Measurements from ENCODE around the gene STMN3. TPM values are rescaled to one million over a fixed set of nuclear protein-coding genes. Genes with fewer than 3 reads are reported as not detected.

The STMN3 gene
- total RNA-seq (64.6 TPM), polyA plus RNA-seq (10 to 100 TPM; 11.7 to 13.5 (median 12.5) TPM)

DNA sequence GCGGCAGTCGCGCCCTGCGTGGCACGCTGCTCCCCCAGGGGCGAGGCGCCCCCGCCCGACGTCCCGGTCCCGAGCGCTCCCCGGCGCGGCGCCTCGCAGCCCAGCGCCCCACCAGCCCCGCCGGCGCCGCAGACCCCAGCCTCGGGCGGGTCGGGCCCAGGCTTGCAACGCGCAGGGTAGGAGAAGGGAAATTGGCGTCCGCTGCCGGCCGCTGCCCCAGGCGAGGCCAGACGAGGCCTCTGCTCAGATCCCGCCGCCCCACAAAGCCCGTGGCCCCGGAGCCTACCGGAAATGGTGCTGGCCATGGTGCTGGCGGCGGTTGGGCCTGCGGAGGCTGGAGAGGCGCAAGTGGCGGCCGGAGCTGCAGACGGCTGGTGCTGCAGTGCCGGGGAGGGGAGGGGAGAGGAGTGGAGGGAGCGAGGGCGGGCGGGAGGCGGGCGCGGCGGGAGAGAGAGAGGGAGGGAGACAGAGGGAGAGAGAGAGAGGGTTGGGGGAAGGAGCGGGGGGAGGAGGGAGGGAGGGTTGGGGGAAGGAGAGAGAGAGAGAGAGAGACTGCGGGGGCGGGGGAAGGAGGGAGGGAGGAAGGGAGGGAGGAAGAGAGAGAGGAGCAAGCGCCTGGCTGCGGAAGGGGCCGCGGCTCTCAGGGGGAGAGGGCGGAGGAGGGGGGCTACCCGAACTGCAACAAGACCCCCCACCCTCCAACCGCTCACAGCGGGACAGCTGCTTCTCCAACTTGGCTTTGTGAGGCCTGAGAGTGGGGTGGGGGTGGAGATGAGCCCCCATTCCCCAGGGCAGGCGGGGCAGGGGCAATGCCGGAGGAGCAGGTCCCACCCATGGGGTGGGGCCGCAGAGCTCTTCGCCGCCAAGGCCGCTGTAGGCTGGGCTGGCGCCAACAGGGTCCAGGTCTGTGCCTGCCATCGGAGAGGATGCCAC lies at the start of gene STMN3:
Gene STMN3 (minus strand): TSS at position 384 of the 933 bp plus-strand sequence. CDS start 79 bp downstream, at position 305.
- no peak within 1 kb of the TSS for H3K4me3 ChIP-seq (ENCODE audit: low read depth, low read length)
- no peaks in the 10 kb centered on the region for H3K9me3 ChIP-seq (ENCODE audit: control insufficient read depth in 2 of 2, low read length in 2 of 2)
- peak; percentile 36 to 38 for ATAC-seq (ENCODE audit: low read depth in 2 of 2)
- peak within 1 kb of the TSS; percentile 51 for H3K27ac ChIP-seq (ENCODE audit: insufficient read depth, low read length, poor library complexity, severe bottlenecking)
- Mint-ChIP-seq H3K27me3 (no peaks in the 10 kb centered on the region), H3K4me3 (peak within 1 kb of the TSS; percentile 86 to 93 (median 90)), H3K9me3 (peaks cover 0 to 2% (median 0%) of the 10 kb centered on the region in 7 donors), H3K27ac (peak within 1 kb of the TSS in 1 of 3 donors; percentile 56), H3K4me1 (peaks cover 4 to 29% (median 16%) of the 10 kb centered on the region in 4 donors), H3K36me3 (no peaks in the 10 kb centered on the region)
- peaks cover 30% of the 10 kb centered on the region for H3K4me1 ChIP-seq (ENCODE audit: control insufficient read depth, insufficient read depth, low read length, poor library complexity, severe bottlenecking)
- no peaks in the 10 kb centered on the region for H3K27me3 ChIP-seq (ENCODE audit: control insufficient read depth, insufficient read depth, low read length)
- peak; percentile 60 to 66 (median 61) for DNase-seq
- H3K36me3 ChIP-seq (ENCODE audit: control insufficient read depth, insufficient read depth, low read length): no peaks in the 10 kb centered on the region

DNA sequence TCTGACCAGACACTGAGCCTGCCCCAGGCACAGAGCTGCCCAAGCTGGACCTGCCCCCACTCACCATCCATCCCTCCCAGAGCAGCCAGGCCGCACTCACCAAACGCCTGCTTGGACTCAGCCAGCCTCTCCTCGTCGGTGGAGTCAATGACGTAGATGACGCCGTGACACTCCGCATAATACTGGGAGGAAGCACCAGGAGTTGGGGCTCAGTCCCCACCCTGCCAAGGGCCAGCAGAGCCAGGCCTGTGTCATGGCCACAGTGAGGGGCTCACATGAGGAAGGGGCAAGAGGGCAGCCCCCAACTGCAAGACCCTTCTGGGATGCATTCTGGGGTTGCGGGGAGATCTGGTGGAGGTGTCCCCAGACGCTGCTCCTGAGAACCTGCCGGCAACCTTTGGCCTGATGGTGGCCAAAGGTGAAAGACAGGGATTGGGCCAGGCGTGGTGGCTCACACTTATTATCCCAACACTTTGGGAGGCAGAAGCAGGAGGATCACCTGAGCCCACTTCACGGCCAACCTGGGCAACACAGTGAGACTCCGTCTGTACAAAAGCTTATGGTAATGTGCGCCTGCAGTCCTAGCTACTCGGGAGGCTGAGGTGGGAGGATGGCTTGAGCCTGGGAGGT lies 48.9 kb upstream of the STMN3 start:
- Histone ChIP-seq H3K4me1 (ENCODE audit: control insufficient read depth, insufficient read depth, low read length, poor library complexity, severe bottlenecking) (peaks cover 18% of the 10 kb centered on the region), H3K4me3 (ENCODE audit: low read depth, low read length) (no peak overlapping the region), H3K9me3 (ENCODE audit: control insufficient read depth in 2 of 2, low read length in 2 of 2) (no peaks in the 10 kb centered on the region), H3K36me3 (ENCODE audit: control insufficient read depth, insufficient read depth, low read length) (peaks cover 24% of the 10 kb centered on the region), H3K27ac (ENCODE audit: insufficient read depth, low read length, poor library complexity, severe bottlenecking) (no peak overlapping the region), H3K27me3 (ENCODE audit: control insufficient read depth, insufficient read depth, low read length) (no peaks in the 10 kb centered on the region)
- ATAC-seq (ENCODE audit: low read depth in 2 of 2): no peak
- H3K9me3 Mint-ChIP-seq: no peaks in the 10 kb centered on the region
- no peaks in the 10 kb centered on the region for H3K27me3 Mint-ChIP-seq
- peaks cover 4% of the 10 kb centered on the region for H3K36me3 Mint-ChIP-seq
- no peak overlapping the region for H3K4me3 Mint-ChIP-seq
- H3K27ac Mint-ChIP-seq: peak overlapping the region in 1 of 3 donors; percentile 48
- H3K4me1 Mint-ChIP-seq: peaks cover 5 to 24% (median 9%) of the 10 kb centered on the region in 4 donors
- DNase-seq: no peak

- no peak overlapping the region for H3K4me3 ChIP-seq (ENCODE audit: low read depth, low read length)
- Mint-ChIP-seq H3K27ac (no peak overlapping the region), H3K36me3 (peaks cover 4% of the 10 kb centered on the region), H3K4me3 (no peak overlapping the region), H3K27me3 (no peaks in the 10 kb centered on the region), H3K9me3 (no peaks in the 10 kb centered on the region), H3K4me1 (peaks cover 0 to 20% (median 5%) of the 10 kb centered on the region in 4 donors)
- H3K27me3 ChIP-seq (ENCODE audit: control insufficient read depth, insufficient read depth, low read length): no peaks in the 10 kb centered on the region
- H3K27ac ChIP-seq (ENCODE audit: insufficient read depth, low read length, poor library complexity, severe bottlenecking): no peak overlapping the region
- DNase-seq (no peak), ATAC-seq (ENCODE audit: low read depth in 2 of 2) (no peak)
- peaks cover 18% of the 10 kb centered on the region for H3K4me1 ChIP-seq (ENCODE audit: control insufficient read depth, insufficient read depth, low read length, poor library complexity, severe bottlenecking)
- peaks cover 24% of the 10 kb centered on the region for H3K36me3 ChIP-seq (ENCODE audit: control insufficient read depth, insufficient read depth, low read length)
- no peaks in the 10 kb centered on the region for H3K9me3 ChIP-seq (ENCODE audit: control insufficient read depth in 2 of 2, low read length in 2 of 2)
Observed at GRCh38 chr20:63701329-63702035, 48.3 kb upstream of the STMN3 start.

GRCh38 chr20:63701051-63701328 lies 47.8 kb upstream of the STMN3 start:
- no peak for DNase-seq
- H3K36me3 ChIP-seq (ENCODE audit: control insufficient read depth, insufficient read depth, low read length): peaks cover 20% of the 10 kb centered on the region
- no peak overlapping the region for H3K4me3 Mint-ChIP-seq

DNA sequence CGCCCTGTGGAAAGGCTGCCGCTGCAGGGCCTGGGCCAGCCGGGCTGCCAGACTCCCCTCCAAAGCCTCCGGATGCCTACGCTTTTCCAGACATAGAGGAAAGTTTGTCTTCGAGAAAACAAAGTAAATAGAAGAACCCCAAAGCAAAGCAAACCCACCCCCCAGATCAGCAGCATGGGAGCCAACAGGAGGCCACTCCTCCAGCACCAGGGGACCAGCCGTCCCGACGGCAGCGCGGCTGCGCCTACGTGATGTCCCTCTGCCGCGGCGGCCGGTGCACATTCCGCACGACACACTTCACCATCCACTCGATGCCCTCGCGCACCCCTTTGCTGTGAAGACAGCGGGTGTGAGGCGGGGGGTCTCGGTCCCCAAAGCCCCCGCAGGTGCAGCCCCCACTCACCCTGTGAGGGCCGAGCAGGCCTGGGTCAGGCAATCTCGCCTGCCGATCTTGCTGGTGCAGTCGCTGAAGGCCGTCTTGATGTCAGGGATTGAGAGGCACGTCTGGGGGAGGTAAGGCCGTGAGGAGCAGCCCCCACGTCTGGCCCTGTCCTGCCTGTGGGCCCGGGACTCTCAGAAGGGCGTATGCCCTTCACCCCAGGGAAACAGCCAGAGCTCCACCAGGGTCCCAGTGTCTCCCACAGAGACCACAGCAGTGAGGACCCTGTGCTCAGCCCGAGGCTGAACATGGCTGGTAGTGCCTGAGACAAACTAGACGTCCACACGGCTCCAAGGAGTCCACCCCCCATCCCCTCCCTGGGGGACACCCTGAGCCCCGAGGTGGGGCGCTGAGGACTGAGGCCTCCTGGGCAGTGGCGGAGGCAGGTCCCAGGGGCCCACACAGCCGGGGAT lies 47.2 kb upstream of the STMN3 start:
- Mint-ChIP-seq H3K4me1 (peaks cover 0 to 18% (median 4%) of the 10 kb centered on the region in 4 donors), H3K4me3 (no peak overlapping the region), H3K36me3 (peaks cover 4% of the 10 kb centered on the region), H3K27me3 (no peaks in the 10 kb centered on the region), H3K9me3 (peaks cover 0 to 2% (median 0%) of the 10 kb centered on the region in 7 donors), H3K27ac (peak overlapping the region in 1 of 3 donors; percentile 66)
- Histone ChIP-seq H3K9me3 (ENCODE audit: control insufficient read depth in 2 of 2, low read length in 2 of 2) (no peaks in the 10 kb centered on the region), H3K4me3 (ENCODE audit: low read depth, low read length) (no peak overlapping the region), H3K27ac (ENCODE audit: insufficient read depth, low read length, poor library complexity, severe bottlenecking) (no peak overlapping the region), H3K4me1 (ENCODE audit: control insufficient read depth, insufficient read depth, low read length, poor library complexity, severe bottlenecking) (peaks cover 17% of the 10 kb centered on the region), H3K27me3 (ENCODE audit: control insufficient read depth, insufficient read depth, low read length) (no peaks in the 10 kb centered on the region), H3K36me3 (ENCODE audit: control insufficient read depth, insufficient read depth, low read length) (peaks cover 14% of the 10 kb centered on the region)
- ATAC-seq (ENCODE audit: low read depth in 2 of 2) (no peak), DNase-seq (no peak)

More at GRCh38 chr20:63701051-63701328, 47.8 kb upstream of the STMN3 start:
- H3K4me3 ChIP-seq (ENCODE audit: low read depth, low read length): no peak overlapping the region
- H3K9me3 Mint-ChIP-seq: peaks cover 0 to 2% (median 0%) of the 10 kb centered on the region in 7 donors
- peaks cover 4% of the 10 kb centered on the region for H3K36me3 Mint-ChIP-seq
- H3K27ac ChIP-seq (ENCODE audit: insufficient read depth, low read length, poor library complexity, severe bottlenecking): no peak overlapping the region
- no peak overlapping the region for H3K27ac Mint-ChIP-seq
- H3K4me1 ChIP-seq (ENCODE audit: control insufficient read depth, insufficient read depth, low read length, poor library complexity, severe bottlenecking): peaks cover 18% of the 10 kb centered on the region
- H3K27me3 Mint-ChIP-seq: no peaks in the 10 kb centered on the region
- no peak for ATAC-seq (ENCODE audit: low read depth in 2 of 2)
- no peaks in the 10 kb centered on the region for H3K27me3 ChIP-seq (ENCODE audit: control insufficient read depth, insufficient read depth, low read length)
- no peaks in the 10 kb centered on the region for H3K9me3 ChIP-seq (ENCODE audit: control insufficient read depth in 2 of 2, low read length in 2 of 2)
- peaks cover 0 to 22% (median 4%) of the 10 kb centered on the region in 4 donors for H3K4me1 Mint-ChIP-seq

DNA sequence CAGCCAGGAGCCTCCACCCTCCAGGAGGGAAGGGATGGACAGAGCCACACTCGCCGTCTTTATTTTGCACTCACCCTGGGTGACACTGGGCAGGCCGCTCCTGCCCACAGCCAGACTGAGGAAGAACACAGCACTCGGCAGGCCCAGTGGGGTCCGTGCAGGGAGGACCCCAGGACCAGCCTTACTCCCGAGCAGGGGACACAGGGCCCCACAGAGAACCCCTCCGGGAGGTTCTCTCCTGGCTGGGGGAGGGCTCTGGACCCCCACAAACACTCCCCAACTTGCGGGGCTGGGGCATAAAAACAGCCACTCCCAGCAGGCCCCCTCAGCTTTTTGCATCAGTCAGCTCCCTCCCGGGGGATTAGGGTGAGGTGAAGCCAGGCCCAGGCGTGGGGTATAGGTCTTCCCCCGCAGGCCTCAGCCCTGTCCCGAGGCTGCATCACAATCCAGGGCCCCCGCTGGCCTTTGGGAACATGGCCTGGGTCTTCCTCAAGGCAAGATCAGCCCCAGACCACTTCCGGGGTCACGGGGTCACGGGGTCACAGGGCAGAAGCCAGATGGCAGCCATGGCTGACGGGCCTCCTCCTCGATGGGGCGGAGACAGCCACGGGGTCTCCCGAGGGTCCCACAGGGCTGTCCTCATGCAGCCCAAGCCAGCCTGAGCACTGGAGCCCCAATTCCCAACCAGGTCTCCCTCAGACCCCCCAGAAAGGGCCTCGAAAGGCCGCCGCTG lies 46.4 kb upstream of the STMN3 start:
- Mint-ChIP-seq H3K27ac (peak overlapping the region in 2 of 3 donors; percentile 59 to 60), H3K4me1 (peaks cover 0 to 14% (median 0%) of the 10 kb centered on the region in 4 donors), H3K9me3 (peaks cover 0 to 2% (median 0%) of the 10 kb centered on the region in 7 donors), H3K4me3 (no peak overlapping the region), H3K36me3 (no peaks in the 10 kb centered on the region), H3K27me3 (no peaks in the 10 kb centered on the region)
- Histone ChIP-seq H3K9me3 (ENCODE audit: control insufficient read depth in 2 of 2, low read length in 2 of 2) (no peaks in the 10 kb centered on the region), H3K27me3 (ENCODE audit: control insufficient read depth, insufficient read depth, low read length) (no peaks in the 10 kb centered on the region), H3K4me1 (ENCODE audit: control insufficient read depth, insufficient read depth, low read length, poor library complexity, severe bottlenecking) (peaks cover 17% of the 10 kb centered on the region), H3K27ac (ENCODE audit: insufficient read depth, low read length, poor library complexity, severe bottlenecking) (no peak overlapping the region), H3K4me3 (ENCODE audit: low read depth, low read length) (no peak overlapping the region), H3K36me3 (ENCODE audit: control insufficient read depth, insufficient read depth, low read length) (peaks cover 7% of the 10 kb centered on the region)
- DNase-seq (no peak), ATAC-seq (ENCODE audit: low read depth in 2 of 2) (no peak)

All from CD4-positive, CD25-positive, alpha-beta regulatory T cell (primary cell).